GM19372 (cell line): Measurements from ENCODE around the gene SRRM5.

Experiments
- ATAC-seq: cut with Tn5 transposase; IDR thresholded peaks from one replicate; pipeline ENCODE4 v1.9.1; 2021; ENCODE audit warnings: mild to moderate bottlenecking, low read depth, moderate library complexity; ENCODE audit not compliant: unreplicated experiment

SRRM5 gene

DNA sequence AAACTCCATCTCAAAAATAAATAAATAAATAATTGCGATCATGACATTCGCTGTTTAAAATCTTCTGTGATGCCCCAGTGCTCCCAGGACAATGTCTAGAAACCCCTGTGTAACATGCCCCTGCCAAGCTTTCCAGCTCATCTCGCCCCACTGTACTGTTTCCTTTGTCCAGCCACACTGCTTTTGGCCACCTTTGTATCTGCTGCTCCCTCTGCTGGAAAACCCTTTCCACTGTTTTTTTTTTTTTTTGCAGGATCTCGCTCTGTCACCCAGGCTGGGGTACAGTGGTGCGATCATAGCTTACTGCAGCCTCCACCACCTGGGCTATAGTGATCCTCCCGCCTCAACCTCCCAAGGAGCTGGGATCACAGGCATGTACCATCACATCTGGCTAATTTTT lies 50.6 kb downstream of the SRRM5 start:
- no peak for ATAC-seq

DNA sequence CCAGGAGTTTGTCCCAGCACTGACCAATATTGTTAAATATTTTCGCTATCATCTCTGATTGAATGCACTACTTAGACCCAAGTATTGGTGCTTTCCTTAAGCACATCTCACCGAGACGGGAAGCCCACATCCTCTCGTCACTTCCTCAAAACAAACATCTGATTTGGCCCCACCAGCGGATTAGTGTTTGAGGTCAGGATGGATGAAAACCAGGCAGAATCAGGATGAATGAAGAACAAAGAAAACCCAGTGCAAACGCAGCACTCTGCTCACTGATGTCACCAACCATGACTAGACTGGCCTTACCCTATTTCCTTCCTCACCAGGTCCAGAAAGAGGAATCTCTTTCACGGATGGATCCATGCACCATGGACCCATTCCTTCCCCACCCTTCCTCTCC lies 52.1 kb downstream of the SRRM5 start:
- ATAC-seq: no peak
